Mononuclear cell (primary cell): ENCODE data around the gene CBLL2. TPM values are rescaled to one million over a fixed set of nuclear protein-coding genes. Genes with fewer than 3 reads are reported as not detected.

Experiments
- H3K27me3 ChIP-seq: 2 replicates; pipeline ENCODE4 v1.6.0; 2011; ENCODE audit warnings: low read length, control low read depth; ENCODE audit not compliant: insufficient read depth
- H3K4me1 ChIP-seq: 2 replicates; pipeline ENCODE4 v1.5.1; 2011; ENCODE audit warnings: mild to moderate bottlenecking, low read length, control low read depth; ENCODE audit not compliant: insufficient read depth
- H3K4me3 ChIP-seq: 2 replicates; pipeline ENCODE4 v1.5.1; 2011; ENCODE audit warnings: mild to moderate bottlenecking, low read length, moderate library complexity
- H3K9me3 ChIP-seq: 2 replicates; pipeline ENCODE4 v1.5.1; 2011; ENCODE audit warnings: low read depth, mild to moderate bottlenecking, control low read depth, low read length
- total RNA-seq: library from RNA; depleted of rRNA; stranded (reverse); fragments of >200 nt; gene quantifications from one replicate; pipeline ENCODE4 v1.2.3, GENCODE V29; 2012

Gene CBLL2
- total RNA-seq, 1 donor, result not detected

DNA sequence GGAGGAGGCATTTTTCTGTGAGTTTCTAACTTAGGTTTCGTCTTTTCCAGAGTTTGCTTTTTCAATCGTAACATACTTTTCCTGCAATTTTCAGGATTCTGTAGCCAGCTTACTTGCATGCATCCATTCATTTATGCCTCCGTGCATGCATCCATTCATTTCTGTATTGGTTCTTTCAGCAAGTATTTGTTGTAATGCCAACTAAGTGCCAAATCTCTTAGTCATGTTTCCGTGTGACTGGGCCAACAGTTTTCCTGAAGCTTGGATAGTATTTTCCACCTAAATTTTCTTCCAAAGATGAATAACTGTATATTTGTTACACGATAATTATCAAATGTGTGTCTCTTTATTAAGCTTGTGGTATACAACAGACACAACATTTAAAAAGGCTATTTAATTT is 41.5 kb downstream of the CBLL2 start:
- H3K4me3 ChIP-seq, result no peak overlapping the region
- H3K9me3 ChIP-seq, result no peaks in the 10 kb centered on the region
- H3K4me1 ChIP-seq, result no peaks in the 10 kb centered on the region
- no peaks in the 10 kb centered on the region for H3K27me3 ChIP-seq

DNA sequence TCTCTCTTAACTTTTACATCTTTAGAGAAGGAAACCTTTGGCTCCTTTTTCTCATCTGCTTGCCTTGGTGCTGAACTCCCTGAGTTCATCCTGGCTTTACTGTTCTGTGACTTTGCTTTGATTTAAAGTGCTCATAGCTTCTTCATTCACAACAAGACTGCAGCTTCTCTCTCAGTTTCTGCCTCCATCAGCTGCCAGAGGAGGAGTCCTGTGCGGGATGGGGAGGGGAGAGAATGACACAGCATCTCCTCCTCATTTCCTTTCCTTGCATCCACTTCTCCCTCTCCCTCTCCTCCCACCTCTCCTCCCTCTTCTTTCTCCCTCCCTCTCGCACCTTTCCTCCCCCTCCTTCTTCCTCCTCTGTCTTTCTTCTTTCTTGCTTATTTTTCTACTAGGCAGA is 42.0 kb downstream of the CBLL2 start:
- Histone ChIP-seq H3K9me3 (no peaks in the 10 kb centered on the region), H3K4me1 (no peaks in the 10 kb centered on the region), H3K4me3 (no peak overlapping the region), H3K27me3 (no peaks in the 10 kb centered on the region)

DNA sequence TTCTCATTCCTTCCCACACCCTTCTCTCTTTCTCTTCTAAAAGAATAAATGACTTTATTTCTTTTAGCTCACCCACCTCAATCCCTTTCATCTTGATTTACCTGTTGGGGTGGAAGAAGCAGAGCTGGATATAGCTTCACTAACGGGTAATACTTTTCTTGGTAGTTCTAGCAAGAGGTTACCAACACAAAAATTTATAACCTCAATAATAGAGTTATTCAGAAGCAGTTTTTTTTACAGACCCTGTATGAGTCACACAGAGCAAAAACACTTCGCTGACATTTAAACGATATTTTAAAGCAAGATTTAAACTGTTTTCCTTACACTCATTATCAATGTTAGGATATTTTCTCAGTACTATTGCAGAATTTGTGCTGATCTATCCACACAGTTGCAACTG is 42.4 kb downstream of the CBLL2 start:
- no peaks in the 10 kb centered on the region for H3K9me3 ChIP-seq
- no peaks in the 10 kb centered on the region for H3K27me3 ChIP-seq
- H3K4me3 ChIP-seq, result no peak overlapping the region
- no peaks in the 10 kb centered on the region for H3K4me1 ChIP-seq

DNA sequence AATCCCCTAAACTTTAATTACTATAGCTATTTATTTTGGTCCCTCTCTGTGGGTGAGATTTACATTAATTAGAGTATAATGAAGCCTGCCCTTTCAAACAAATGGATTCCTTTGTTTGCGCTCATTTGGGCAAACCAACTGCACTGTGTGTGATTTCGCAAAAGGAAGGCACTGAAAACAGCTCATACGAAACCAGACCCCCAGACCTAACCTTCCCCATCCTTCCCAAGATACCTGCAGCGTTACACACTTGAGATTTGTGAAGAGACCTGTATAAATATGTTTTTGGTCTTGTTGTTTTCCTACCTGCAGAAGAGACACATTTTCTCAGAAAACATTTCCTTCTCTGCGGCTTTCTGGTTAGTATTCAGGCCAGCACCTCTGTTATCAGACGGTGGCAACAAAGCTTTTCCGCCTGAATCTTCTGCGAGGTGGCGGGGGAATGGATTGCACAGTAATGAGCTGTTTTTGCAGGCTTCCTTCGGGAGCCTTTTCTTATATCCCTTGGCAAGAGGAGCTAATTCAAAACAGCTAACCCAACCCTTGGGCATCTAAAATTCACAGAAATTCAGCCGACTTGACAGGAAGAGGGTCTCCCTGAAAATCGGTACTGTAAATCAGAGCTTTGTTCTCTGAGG is 47.6 kb downstream of the CBLL2 start:
- Histone ChIP-seq H3K4me1 (no peaks in the 10 kb centered on the region), H3K9me3 (no peaks in the 10 kb centered on the region)

DNA sequence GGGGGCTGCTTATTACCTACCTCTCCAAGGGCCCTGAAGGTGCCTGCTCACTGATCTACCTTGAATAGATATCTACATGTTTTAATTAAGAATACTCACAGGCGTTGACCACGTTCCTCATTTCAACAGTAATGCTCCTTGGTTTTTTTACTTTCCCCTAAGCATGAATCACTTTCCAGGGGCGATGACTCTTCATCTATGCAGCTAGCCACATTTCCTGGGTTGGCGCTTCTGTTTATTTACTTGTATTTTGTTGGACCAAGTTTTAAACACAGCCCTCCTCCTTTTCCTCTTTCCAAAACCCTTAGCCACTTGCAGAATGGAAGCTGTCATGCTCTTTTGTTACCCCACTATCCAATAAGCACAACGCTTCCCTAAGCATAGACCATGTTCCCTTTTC is 50.8 kb downstream of the CBLL2 start:
- no peaks in the 10 kb centered on the region for H3K9me3 ChIP-seq
- no peaks in the 10 kb centered on the region for H3K4me1 ChIP-seq
- H3K27me3 ChIP-seq, result no peaks in the 10 kb centered on the region
- no peak overlapping the region for H3K4me3 ChIP-seq

More for the DNA sequence above, 47.6 kb downstream of the CBLL2 start:
- H3K27me3 ChIP-seq, result no peaks in the 10 kb centered on the region
- H3K4me3 ChIP-seq, result no peak overlapping the region

Other genes starting within 250 kb of the CBLL2 start
- 1.9 TPM for gene PHEX, start 240.6 kb upstream of the CBLL2 start, total RNA-seq